GM18498 (cell line): ENCODE results near the gene CLUH.
"Not testable (repeated sequence)": the region's sequence is repeated elsewhere in the genome, so short reads cannot be mapped to it uniquely, and the experiment has no call there.

Source experiments
- ATAC-seq: cut with Tn5 transposase; IDR thresholded peaks from one replicate; pipeline ENCODE4 v1.9.1; 2021; ENCODE audit warnings: mild to moderate bottlenecking, moderate library complexity; ENCODE audit not compliant: unreplicated experiment

CLUH gene

DNA sequence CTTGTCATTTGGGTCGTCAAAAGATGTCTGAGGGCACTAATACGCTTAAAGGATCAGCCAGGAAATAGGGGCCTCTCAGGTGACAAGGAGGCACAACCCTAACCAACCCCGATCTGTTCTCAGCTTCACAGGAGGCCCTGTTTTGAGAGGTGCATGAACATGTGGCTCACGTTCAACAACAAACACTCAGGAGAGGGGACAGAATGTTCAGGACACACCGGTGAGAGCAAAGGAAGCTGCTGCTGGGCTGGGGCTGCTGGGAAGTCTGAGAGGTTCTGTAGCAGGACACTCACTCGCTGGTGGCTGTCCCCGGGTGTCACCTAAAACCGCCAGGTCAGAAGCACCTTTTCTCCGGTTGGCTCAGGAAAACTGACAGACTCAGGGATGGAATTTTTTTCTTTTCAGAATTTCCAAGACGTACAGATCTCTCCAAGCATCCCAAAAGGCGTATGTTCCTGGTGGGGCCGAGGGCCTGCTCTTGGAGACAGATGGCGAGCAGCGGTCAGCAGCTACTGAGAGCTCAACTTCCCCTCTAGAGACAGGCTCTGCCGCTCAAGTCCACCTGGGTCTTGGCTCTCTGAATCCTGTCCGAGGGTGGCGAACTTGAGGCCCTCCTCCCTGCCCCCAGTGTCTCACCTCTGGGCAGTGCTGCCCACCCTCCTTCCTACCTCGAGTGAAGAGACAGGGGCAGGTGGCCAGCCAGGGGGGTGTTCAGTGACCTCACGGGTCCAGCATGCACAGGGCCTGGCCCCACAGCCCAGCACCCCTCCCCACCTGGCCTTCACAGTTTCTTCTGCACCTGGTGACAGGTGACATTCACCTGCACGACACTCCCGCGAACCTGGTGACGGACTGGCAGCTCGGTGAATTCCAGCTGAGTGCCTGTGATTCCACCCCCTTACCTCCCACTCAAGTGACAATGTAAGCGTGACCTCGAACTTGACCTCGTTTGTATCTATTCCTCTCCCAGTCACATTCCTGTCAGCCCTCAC lies 22.9 kb downstream of the CLUH start:
- ATAC-seq = no peak

DNA sequence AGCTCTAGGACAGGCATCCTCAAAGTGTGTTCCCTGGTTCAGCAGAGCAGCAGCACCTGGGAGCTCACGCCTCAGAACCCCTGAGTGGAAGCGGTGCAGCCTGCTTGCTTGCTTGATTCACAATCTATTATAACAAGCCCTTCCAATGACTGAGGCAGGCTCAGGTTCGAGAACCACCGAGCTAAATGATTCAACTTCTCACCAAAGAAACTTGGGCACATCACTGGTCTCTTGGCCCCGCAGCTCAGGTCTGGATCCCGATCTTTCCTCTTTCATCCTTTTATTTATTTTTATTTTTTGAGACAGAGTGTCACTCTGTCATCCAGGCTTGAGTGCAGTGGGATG lies 24.5 kb downstream of the CLUH start:
- no peak for ATAC-seq

DNA sequence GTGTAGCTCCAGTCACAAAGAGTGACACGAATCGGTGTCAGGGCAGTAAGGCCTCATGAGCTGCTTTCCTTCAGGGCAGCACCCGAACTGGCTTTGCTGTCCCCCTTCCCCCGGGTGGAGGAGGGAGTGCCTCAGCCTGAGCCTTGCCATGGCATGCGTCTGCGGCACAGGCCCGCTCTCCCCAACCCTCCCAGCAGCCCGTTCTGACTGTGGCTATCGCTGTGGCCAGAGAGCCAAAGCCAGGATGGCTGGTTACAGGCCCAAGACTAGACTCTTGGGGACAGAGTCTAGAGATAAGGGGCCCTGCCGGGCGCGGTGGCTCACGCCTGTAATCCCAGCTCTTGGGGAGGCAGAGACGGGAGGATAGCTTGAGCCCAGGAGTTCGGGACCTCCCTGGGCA lies 25.9 kb downstream of the CLUH start:
- no peak for ATAC-seq

DNA sequence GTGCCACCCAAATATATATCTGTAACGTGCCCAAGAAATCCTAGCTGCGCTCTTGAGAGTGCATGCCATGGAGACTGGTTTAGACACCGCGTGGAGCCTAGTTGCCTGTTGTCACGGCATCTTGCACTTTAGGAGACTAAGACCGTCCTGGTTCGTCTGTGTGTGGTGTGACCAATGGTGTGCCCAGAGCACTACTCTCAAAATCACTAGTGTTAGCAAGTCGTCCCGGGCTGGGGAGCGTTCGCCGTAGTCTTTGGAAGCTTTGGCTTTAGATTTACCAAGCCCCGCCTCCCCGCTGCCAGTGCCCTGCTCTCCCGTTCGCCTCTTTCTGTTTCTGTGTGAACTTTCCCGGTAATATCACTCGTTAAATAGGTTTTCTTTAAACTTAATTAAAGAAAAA lies 27.0 kb downstream of the CLUH start:
- no peak for ATAC-seq

DNA sequence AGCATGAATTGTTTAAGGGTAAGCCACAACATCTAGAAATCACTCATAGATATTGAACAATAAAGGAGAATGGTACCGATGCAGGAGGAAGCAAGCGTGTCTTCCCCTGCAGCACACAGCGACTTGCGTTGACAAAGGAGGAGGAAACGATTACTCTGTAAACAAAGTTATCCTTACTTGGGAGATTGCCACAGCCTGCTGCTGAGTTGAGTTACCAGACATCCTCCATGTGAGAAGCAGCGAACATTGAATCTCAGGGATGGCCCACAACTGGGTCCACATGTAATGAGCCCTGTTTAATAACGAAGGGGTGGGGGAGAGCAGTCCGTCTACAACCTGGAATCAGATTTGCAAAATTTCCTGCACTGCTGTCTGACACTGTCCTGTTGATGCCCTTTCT lies 27.7 kb downstream of the CLUH start:
- ATAC-seq = no peak

DNA sequence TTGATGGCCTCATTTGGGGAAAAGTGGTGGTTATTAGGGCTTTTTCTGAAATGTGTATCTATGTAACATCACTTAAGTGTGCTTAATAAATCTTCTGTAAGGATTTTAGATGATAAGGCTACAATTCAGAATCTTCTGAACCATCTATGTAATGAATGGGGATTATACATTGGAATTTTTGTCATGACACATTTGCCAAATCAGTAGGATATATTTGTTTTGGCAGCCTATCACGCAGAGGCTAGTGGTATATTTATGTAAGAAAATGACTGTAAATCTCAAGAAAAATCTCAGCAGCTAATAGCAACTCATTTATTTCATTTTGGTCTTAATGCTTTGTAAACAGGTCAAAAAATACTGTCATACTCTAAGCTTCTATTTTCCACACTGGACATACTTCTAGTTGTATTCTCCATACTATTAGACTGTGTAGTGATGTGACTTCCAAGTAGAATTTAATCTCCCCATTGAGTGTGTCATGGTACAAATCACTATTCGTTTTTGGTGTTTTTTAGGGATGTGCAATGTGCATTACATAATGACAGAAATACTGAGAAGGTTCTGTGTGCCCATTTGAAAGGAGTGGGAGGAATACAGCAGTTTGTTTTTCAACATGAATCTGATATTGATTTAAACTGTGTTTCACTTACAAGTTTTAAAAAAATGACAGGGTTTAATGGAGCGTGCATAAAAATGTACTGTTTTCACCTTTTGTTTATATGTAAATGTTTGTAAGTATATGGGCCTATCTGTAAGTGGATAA lies 29.2 kb downstream of the CLUH start:
- ATAC-seq = no peak

DNA sequence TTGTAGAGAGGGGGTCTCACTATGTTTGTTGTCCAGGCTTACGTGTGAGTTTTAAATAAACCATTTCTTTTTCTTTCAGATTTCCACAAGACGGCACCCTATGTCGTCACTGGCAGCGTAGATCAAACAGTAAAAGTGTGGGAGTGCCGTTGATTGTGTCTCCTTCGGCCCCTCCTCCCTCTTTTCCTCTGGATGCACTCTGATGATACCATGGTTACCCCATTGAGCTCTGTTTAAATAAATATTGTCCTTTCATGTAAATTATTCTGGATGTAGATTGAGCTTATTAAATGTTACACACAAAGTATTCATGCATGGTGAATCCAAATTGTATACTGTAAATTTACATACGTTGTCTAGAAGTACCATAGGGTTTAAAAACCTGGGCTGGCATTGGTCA lies 29.9 kb downstream of the CLUH start:
- no peak for ATAC-seq

DNA sequence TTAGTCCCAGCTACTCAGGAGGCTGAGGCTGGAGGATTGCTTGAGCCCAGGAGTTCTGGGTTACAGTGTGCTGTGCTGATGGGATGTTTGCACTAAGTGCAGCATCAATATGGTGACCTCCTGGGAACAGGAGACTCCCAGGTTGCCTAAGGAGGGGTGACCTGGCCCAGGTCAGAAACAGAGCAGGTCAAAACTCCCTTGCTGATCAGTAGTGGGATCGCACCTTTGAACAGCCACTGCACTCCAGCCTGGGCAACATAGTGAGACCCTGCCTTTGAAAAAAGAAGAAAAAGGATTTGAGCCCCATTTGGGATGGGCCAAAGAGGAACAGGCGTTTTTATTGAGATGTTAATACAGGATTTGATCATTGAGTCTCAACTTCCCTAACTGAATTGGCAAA lies 30.6 kb downstream of the CLUH start:
- no peak for ATAC-seq

DNA sequence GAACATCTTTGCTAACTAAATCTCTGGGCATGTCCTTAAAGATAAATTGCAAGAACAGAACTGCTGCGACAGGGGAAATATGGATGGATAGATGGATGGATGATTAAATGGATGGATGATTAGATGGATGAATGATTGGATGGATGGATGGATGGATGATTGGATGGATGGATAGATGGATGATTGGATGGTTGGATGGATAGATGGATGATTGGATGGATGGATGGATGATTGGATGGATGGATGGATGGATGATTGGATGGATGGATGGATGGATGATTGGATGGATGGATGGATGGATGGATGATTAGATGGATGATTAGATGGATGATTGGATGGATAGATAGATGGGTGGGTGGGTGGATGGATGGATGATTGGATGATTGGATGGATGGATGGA lies 32.3 kb downstream of the CLUH start:
- not testable (repeated sequence) for ATAC-seq

DNA sequence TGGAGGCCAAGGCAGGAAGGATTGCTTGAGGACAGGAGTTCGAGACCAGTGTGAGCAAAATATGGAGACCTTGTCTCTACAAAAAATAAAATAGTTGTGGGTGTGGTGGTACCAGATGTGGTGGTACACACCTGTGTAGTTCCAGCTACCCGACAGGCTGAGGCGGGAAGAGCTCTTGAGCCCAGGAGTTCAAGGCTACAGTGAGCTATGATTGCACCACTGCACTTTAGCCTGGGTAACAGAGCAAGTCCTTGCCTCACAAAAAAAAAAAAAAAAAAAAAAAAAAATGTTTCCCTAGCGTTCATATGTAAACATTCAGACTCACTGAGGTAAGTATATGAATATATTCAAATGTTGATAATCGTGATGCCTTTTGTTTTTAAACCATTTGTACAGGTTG lies 39.5 kb downstream of the CLUH start:
- no peak for ATAC-seq

DNA sequence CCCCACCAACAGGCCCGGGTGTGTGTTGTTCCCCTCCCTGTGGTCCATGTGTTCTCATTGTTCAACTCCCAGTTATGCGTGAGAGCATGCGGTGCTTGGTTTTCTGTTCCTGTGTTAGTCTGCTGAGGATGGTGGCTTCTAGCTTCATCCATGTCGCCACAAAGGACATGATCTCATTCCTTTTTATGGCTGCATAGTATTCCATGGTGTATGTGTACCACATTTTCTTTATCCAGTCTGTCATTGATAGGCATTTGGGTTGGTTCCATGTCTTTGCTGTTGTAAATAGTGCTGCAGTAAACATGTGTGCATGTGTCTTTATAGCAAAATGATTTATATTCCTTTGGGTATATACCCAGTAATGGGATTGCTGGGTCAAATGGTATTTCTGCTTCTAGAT lies 51.2 kb downstream of the CLUH start:
- ATAC-seq = not testable (repeated sequence)

DNA sequence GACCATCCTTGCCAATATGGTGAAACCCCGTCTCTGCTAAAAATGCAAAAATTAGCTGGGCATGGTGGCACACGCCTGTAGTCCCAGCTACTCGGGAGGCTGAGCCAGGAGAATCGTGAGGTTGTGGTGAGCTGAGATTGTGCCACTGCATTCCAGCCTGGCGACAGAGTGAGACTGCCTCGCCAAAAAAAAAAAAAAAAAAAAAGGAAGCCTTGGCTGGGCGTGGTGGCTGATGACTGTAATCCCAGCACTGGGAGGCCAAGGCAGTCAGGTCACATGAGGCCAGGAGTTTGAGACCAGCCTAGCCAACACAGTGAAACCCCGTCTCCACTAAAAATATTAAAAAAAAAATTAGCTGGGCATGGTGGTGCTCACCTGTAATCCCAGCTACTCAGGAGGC lies 52.2 kb downstream of the CLUH start:
- ATAC-seq = not testable (repeated sequence)

DNA sequence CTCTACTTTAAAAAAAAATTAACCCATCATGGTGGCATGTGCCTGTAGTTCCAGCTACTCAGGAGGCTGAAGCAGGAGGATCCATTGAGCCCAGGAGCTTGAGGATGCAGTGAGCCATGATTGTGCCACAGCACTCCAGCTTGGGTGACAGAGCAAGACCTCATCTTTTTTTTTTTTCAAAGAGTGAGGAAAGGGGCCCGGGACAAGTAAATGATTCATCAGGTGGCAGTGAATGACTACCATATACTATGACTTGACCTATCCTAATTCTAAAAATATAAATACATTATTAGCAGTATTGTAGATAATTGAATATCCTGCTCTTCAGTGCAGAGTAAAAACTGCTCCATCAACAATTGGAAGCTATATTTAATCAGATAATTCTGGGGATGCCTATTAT lies 55.3 kb downstream of the CLUH start:
- ATAC-seq = no peak

DNA sequence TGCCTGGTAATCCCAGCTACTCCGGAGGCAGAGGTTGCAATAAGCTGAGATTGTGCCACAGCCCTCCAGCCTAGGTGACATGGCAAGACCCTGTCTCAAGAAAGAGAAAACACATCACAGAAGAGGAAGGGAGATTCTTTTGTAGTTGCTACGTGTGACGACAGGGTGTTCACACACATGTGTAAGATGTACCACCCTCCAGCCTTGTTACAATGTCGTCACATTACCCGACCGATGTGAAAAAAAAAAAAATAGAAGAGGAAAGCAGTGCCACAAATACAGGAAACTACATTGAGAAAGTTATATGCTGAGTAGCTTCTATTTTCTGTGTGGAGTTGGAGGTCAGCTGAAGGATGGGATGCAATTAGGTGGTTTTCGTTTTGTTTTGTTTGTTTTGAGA lies 56.0 kb downstream of the CLUH start:
- ATAC-seq = no peak

DNA sequence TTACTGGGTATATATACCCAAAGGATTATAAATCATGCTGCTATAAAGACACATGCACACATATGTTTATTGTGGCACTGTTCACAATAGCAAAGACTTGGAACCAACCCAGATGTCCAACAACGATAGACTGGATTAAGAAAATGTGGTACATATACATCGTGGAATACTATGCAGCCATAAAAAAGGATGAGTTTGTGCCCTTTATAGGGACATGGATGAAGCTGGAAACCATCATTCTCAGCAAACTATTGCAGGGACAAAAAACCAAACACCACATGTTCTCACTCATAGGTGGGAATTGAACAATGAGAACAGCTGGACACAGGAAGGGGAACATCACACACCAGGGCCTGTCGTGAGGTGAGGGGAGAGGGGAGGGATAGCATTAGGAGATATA lies 58.7 kb downstream of the CLUH start:
- not testable (repeated sequence) for ATAC-seq

DNA sequence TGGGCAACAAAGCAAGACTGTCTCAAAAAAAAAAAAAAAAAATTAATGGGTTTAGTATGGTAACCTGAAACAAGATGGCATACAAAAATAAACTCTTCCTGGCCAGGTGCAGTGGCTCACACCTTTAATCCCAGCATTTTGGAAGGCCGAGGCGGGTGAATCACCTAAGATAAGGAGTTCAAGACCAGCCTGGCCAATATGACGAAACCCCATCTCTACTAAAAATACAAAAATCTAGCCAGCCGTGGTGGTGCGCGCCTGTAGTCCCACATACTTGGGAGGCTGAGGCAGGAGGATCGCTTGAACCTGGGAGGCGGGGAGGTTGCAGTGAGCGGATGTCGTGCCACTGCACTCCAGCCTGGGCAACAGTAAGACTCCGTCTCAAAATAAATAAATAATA lies 62.4 kb downstream of the CLUH start:
- no peak for ATAC-seq

DNA sequence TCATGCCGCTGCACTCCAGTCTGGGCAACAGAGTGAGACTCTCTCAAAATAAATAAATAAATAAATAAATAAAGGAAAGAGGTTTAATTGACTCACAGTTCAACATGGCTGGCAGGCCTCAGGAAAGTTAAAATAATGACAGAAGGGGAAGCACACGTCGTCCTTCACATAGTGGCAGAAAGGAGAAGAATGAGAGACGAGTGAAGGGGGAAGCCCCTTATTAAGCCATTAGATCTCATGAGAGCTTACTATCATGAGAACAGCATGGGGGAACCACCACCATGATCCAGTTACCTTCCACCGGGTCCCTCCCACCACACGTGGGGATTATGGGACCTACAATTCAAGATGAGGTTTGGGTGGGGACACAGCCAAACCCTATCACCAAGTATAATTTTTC lies 63.6 kb downstream of the CLUH start:
- no peak for ATAC-seq

DNA sequence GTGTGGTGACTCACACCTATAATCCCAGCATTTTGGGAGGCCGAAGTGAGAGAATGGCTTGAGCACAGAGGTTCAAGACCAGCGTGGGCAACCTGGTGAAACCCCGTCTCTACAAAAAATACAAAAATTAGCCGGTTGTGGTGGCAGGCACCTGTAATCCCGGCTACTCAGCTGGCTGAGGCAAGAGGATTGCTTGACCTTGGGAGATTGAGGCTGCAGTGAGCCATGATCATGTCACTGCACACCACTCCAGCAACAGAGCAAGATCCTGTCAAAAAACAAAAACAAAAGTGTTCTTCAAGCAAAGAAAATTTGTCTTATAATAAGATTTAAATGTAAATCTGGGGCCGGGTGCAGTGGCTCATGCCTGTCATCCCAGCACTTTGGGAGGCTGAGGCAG lies 66.6 kb downstream of the CLUH start:
- ATAC-seq = no peak
